ENCODE data around the gene TMEM233. TPM values are rescaled to one million over a fixed set of nuclear protein-coding genes. Genes with fewer than 3 reads are reported as not detected.
A peak's percentile ranks its signal among the peaks of the same experiment; 100 is the strongest.

The TMEM233 gene
- total RNA-seq (2011; cell fraction: chromatin; rRNA removed; ENCODE audit: low replicate concordance) = 0.18 and 0.19 TPM in 2 replicates
- total RNA-seq (2011; cell fraction: nucleolus; rRNA removed) = 0.17 TPM in 1 of 2 replicates, not detected in the other
- total RNA-seq (2011; cell fraction: nucleoplasm; rRNA removed) = 0.38 TPM in 1 of 2 replicates, not detected in the other
- total RNA-seq (2014; rRNA removed) = 0.12 TPM in 1 of 2 replicates, not detected in the other
- 0.07 and 0.41 TPM in 2 replicates for total RNA-seq (2014; rRNA removed; fragmentation: Illumina TruSeq; extraction: Trizol)
- total RNA-seq (2015; rRNA removed; fragmentation: Illumina TruSeq; extraction: Trizol) = 0.04 TPM in 1 of 2 replicates, not detected in the other
- total RNA-seq (2021) = 0.04 TPM in 1 of 2 replicates, not detected in the other
- polyA plus RNA-seq (2011; rRNA removed) = 0.14 TPM in 1 of 2 replicates, not detected in the other
- 0.07 TPM in 1 of 2 replicates, not detected in the other for polyA plus RNA-seq (2011; cell fraction: cytosol; rRNA removed)
- polyA plus RNA-seq (2011; cell fraction: nucleus; rRNA removed) = 0.09 TPM in 1 of 2 replicates, not detected in the other
- polyA plus RNA-seq (2012) = 0.17 and 0.20 TPM in 2 replicates
- 0.06 and 0.10 TPM in 2 replicates for polyA plus RNA-seq (2014; fragmentation: Illumina TruSeq; extraction: Trizol)
- polyA plus RNA-seq (2014; fragmentation: Nextera tagmentation; extraction: Ambion mirVana) = under 1 TPM; 0.04 TPM
- 0.17 TPM in 1 of 2 replicates, not detected in the other for polyA plus RNA-seq (2014; rRNA removed)
- polyA minus RNA-seq (2011; rRNA and poly(A)+ RNA removed) = not detected in 2 replicates
- polyA minus RNA-seq (2011; cell fraction: cytosol; rRNA and poly(A)+ RNA removed) = not detected in 2 replicates
- polyA minus RNA-seq (2011; cell fraction: nucleus; rRNA and poly(A)+ RNA removed) = not detected in 2 replicates
- Bru-seq, nascent RNA = percentile 19 among the genes with signal in this experiment
- percentile 20 among the genes with signal in this experiment for BruChase-seq, experiment 1, labeled RNA remaining after a 2-hour chase
- percentile 24 among the genes with signal in this experiment for BruChase-seq, experiment 2, labeled RNA remaining after a 6-hour chase
- long read RNA-seq, experiment 1 = 0 reads
- long read RNA-seq, experiment 2, partial matches to known transcripts = 0 of 1 reads
- long read RNA-seq, experiment 2, other reads (novel, unspliced or antisense) = 0 of 1 reads
- long read RNA-seq, experiment 3 = 0 reads

DNA sequence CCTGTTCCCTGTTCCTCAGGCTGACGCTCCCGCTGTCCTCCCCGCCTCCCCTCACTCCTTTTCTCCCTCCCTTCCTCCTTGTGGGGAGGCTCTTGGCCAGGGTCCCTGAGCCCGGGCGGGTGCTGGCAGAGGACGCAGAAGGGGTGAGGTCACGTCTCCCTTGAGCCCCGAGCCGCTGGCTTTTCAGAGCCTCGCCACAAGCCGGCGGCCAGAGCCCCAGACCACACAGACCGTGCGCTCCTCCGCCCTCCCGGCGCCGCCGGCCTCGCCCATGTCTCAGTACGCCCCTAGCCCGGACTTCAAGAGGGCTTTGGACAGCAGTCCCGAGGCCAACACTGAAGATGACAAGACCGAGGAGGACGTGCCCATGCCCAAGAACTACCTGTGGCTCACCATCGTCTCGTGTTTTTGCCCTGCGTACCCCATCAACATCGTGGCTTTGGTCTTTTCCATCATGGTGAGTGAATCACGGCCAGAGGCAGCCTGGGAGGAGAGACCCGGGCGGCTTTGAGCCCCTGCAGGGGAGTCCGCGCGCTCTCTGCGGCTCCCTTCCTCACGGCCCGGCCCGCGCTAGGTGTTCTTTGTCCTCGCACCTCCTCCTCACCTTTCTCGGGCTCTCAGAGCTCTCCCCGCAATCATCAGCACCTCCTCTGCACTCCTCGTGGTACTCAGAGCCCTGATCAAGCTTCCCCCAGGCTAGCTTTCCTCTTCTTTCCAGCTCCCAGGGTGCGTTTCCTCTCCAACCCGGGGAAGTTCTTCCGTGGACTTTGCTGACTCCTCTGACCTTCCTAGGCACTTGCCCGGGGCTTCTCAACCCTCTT lies at the start of gene TMEM233:
Gene TMEM233, plus strand, starts transcription at position 197 of the 821 bp plus-strand sequence. Its CDS starts 75 bp downstream, at position 272.
- ChIA-PET POLR2A (interaction anchor here (0.5 to 2.1 kb wide), 3 partner anchors 9 to 1427 kb away, joined by 3 to 6 read pairs (median 3); no protein-coding TSS in a partner anchor), CTCF (ENCODE audit: low intra/inter-chr PET ratio) (no interaction called here)
- Histone ChIP-seq H3K4me1 (replicated peaks in 1 of 2; ENCODE audit: control insufficient read depth in 2 of 2, insufficient read depth in 2 of 2, low read length in 2 of 2) (peaks cover 8 to 18% of the 10 kb centered on the region in 2 experiments; a peak in 4 of 5 replicates), H3K27ac (ENCODE audit: extremely low read depth, low read depth, low read length) (no peak within 1 kb of the TSS), H4K20me1 (replicated peaks; ENCODE audit: control insufficient read depth, insufficient read depth, low read length) (no peaks in the 10 kb centered on the region), H3K9ac (ENCODE audit: insufficient read depth in 1 of 2, low read depth in 2 of 2, low read length in 2 of 2) (peak within 1 kb of the TSS in 1 of 2 experiments; percentile 13; a peak in 1 of 4 replicates), H3K79me2 (ENCODE audit: control insufficient read depth, insufficient read depth, low read length) (no peaks in the 10 kb centered on the region), H3K4me3 (no peak within 1 kb of the TSS), H3K9me1 (ENCODE audit: control insufficient read depth, insufficient read depth, low read length) (no peaks in the 10 kb centered on the region), H3K4me2 (ENCODE audit: insufficient read depth, low read length) (no peak within 1 kb of the TSS; the same call in 1 of the 2 replicates), H3K9me3 (replicated peaks; ENCODE audit: control insufficient read depth, insufficient read depth, low read depth, low read length) (no peaks in the 10 kb centered on the region), H3K27me3 (ENCODE audit: control insufficient read depth in 2 of 2, insufficient read depth in 2 of 2, low read length in 2 of 2) (peaks cover 28 to 35% of the 10 kb centered on the region in 2 experiments; a peak in 4 of 5 replicates), H2AFZ (ENCODE audit: low read depth, low read length) (no peak within 1 kb of the TSS), H3K36me3 (ENCODE audit: control insufficient read depth, insufficient read depth, low read length) (no peaks in the 10 kb centered on the region)
- no TSS peak for BruUV-seq (replicated peaks)
- no peak for TF ChIP-seq CC2D1A (IDR thresholded peaks at IDR 0.05)
- no peak for TF ChIP-seq PTBP1 (IDR thresholded peaks at IDR 0.05; ENCODE audit: low read depth, low read length)
- TF ChIP-seq MEF2D (tag; conservative IDR thresholded peaks at IDR 0.05; ENCODE audit: low read depth) = no peak
- DNase-seq (ENCODE audit: extremely low read depth in 1 of 4, low spot score in 3 of 4) (no peak), FAIRE-seq (no peak), ATAC-seq (no peak)
- in situ Hi-C loops (cut with MboI) = no loop called here
- 1% methylated on average over 41 of the region's 48 CpGs for whole genome bisulfite sequencing (ENCODE audit: insufficient coverage, low coverage, missing lambda C conversion rate)
- intact Hi-C loops (cut with micrococcal nuclease) = loop anchor here (5.0 kb wide), 1 partner anchor 39 kb away; no protein-coding TSS in a partner anchor

Data from K562 (cell line).